ENCODE measurements around the gene DUSP8.

The DUSP8 gene

GRCh38 chr11:1532014-1532586 is 40.0 kb downstream of the DUSP8 start:
- no peak overlapping the region for H3K4me3 ChIP-seq (ENCODE audit: low read depth, low read length)
- DNase-seq (ENCODE audit: low read depth): no peak
- TF ChIP-seq CTCF (IDR thresholded peaks at IDR 0.05; ENCODE audit: low read depth, low read length) (no peak), MYC (IDR thresholded peaks at IDR 0.05; ENCODE audit: low read depth, low read length) (no peak), POLR2A (IDR thresholded peaks at IDR 0.05; ENCODE audit: extremely low read depth, insufficient read length) (no peak), MAX (IDR thresholded peaks at IDR 0.05; ENCODE audit: low read depth, low read length) (no peak)

DNA sequence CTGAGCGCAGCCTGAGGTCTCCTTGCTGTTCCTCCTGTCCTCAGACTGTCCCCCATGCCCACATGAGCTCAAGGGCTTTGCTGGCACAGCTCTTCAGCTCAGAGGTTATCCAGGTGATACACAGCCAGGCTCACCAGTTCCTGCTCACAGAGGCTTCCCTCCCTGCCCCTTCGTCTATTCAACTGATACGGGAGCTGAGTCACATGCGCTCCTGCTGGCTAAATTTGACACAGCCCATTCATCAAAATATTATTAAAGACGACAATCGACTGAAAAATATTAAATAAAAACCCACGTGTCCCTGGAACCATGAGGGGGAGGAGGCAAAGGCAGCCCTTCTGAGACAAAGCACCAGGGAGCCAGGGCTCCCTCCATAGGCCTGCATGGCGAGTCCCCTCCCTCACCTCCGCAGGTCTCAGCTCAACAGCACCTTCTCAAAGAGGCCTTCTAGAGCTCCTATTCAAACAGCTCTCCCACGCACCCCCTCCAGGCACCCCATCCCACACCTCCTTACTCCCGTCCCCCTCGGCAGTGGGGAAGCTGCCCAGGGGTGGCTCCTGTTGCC is 40.5 kb downstream of the DUSP8 start:
- H3K4me3 ChIP-seq (ENCODE audit: low read depth, low read length): no peak overlapping the region
- TF ChIP-seq MYC (IDR thresholded peaks at IDR 0.05; ENCODE audit: low read depth, low read length) (no peak), MAX (IDR thresholded peaks at IDR 0.05; ENCODE audit: low read depth, low read length) (no peak), POLR2A (IDR thresholded peaks at IDR 0.05; ENCODE audit: extremely low read depth, insufficient read length) (no peak), CTCF (IDR thresholded peaks at IDR 0.05; ENCODE audit: low read depth, low read length) (no peak)
- DNase-seq (ENCODE audit: low read depth): no peak

GRCh38 chr11:1530686-1531448 is 41.2 kb downstream of the DUSP8 start:
- H3K4me3 ChIP-seq (ENCODE audit: low read depth, low read length): no peak overlapping the region
- no peak for DNase-seq (ENCODE audit: low read depth)
- TF ChIP-seq MAX (IDR thresholded peaks at IDR 0.05; ENCODE audit: low read depth, low read length) (no peak), MYC (IDR thresholded peaks at IDR 0.05; ENCODE audit: low read depth, low read length) (no peak), CTCF (IDR thresholded peaks at IDR 0.05; ENCODE audit: low read depth, low read length) (no peak), POLR2A (IDR thresholded peaks at IDR 0.05; ENCODE audit: extremely low read depth, insufficient read length) (no peak)

- no peak overlapping the region for H3K4me3 ChIP-seq (ENCODE audit: low read depth, low read length)
- TF ChIP-seq POLR2A (IDR thresholded peaks at IDR 0.05; ENCODE audit: extremely low read depth, insufficient read length) (no peak), MAX (IDR thresholded peaks at IDR 0.05; ENCODE audit: low read depth, low read length) (no peak), CTCF (IDR thresholded peaks at IDR 0.05; ENCODE audit: low read depth, low read length) (no peak), MYC (IDR thresholded peaks at IDR 0.05; ENCODE audit: low read depth, low read length) (no peak)
- no peak for DNase-seq (ENCODE audit: low read depth)
These were observed 42.3 kb downstream of the DUSP8 start for GRCh38 chr11:1529774-1530173.

GRCh38 chr11:1529286-1529685 is 42.8 kb downstream of the DUSP8 start:
- H3K4me3 ChIP-seq (ENCODE audit: low read depth, low read length): no peak overlapping the region
- DNase-seq (ENCODE audit: low read depth): no peak
- TF ChIP-seq CTCF (IDR thresholded peaks at IDR 0.05; ENCODE audit: low read depth, low read length): no peak
- TF ChIP-seq MYC (IDR thresholded peaks at IDR 0.05; ENCODE audit: low read depth, low read length): no peak
- TF ChIP-seq MAX (IDR thresholded peaks at IDR 0.05; ENCODE audit: low read depth, low read length): no peak
- no peak for TF ChIP-seq POLR2A (IDR thresholded peaks at IDR 0.05; ENCODE audit: extremely low read depth, insufficient read length)

Measured in NB4 (cell line).